ENCODE results near the gene ANKRD6.

GRCh38 chr6:89464295-89464694, 31.3 kb downstream of the ANKRD6 start:
- TF ChIP-seq EZH2 (IDR thresholded peaks at IDR 0.05; ENCODE audit: borderline replicate concordance) (no peak), CTCF (IDR thresholded peaks at IDR 0.05; ENCODE audit: poor library complexity) (no peak), EZH2phosphoT487 (IDR thresholded peaks at IDR 0.05; ENCODE audit: low read depth, severe bottlenecking, unreplicated experiment) (no peak)
